COLO668 (cell line): ENCODE results near the gene USPL1.

ENCODE experiments used
- DNase-seq: peaks from one replicate; lab custom pipeline; 2025; ENCODE audit not compliant: unreplicated experiment; lab: John Stamatoyannopoulos, UW

Gene USPL1

DNA sequence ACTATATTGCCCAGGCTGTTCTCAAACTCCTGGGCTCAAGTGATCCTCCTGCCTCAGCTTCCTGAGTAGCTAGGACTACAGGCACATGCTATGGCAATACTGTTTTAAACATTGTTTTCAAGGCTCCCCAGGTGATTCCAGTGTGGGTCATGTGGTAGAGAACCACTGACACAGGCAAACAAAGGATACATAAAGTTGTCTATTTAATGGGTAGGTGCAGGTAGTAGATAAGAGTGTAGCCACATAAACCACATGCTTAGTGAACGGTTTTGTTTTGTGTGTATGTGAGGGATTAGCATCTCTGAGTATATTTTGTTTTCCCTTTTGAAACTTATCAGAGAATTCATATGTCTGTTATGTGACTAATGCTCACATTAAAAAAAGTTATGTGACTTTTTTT, 36.7 kb downstream of the USPL1 start:
- no peak for DNase-seq

DNA sequence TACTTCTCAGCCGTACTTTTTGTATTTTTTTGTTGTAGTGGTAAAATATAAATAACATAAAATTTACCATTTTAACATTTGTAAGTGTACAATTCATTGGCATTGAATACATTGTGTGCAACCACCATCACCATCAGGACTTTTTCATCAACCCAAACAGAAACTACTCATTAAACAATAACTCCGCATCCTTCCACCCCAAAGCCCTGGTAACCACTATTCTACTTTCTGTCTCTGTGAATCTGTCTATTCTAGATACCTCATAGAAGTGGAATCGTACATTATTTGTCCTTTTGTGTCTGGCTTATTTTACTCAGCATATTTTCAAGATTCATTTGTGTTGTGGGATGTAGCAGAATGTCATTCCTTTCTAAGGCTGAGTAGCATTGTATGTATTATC, 38.5 kb downstream of the USPL1 start:
- no peak for DNase-seq

DNA sequence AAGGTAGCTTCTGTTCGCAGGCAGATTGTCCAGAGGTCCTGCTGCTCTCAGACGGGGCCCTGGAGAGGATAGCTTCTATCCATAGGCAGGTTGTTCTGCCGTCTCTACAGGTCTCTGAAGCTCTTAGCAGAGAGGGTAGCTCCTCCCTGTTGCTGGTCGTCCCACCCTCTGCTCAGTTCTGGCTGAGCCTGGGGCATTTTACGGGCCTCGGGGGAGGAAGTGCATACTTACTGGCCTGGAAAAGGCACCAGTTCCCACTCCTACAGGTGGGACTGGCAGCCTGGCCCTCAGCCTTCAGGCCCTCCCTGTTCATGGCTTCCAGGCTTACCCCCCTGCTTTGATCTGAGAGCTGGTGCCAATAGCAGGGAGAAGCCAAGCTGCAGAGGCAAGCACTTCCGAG, 42.3 kb downstream of the USPL1 start:
- DNase-seq = no peak

DNA sequence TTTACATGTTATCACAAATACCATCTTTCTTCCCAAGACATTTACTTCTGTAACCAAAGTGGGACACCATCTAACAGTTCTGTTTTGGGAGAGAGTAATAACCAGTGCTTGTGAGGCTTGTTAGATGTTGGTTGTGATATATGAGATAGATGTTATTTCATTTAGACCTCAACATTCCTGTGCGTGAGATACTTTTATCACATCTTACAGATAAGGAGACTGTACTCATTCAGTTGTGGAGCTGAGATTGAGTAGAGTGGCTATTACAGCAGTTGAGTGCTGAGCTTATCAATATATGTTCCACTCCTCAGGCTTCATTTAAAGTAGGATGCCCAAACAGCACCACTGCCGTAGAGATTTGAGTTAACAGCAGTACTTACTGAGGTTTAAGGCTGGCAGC, 43.1 kb downstream of the USPL1 start:
- DNase-seq = no peak

DNA sequence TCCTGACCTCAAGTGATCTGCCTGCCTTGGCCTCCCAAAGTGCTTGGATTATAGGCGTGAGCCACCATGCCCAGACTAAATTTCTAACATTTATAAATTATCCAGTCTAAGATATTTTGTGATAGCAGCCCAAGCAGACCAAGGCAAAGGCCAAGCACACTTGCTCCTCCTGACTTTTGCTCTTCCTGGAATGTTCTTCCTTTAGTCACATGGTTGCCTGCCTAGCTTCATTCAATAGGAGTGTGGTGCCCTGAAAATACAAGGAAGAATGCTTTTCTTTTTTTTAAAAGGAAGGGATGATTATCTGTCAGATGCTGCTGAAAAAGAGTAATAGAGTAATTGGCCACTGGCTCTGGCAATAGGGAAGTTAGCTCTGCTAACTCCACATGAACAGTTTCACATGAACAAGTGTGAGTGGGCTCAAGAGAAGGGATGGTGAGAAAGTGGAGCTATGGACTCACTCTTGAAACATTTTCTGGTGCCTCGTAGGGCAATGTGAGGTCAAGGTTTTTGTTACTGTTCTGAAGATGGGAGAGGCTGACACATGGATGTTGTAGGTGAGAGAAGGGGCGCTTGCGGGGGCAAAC, 47.1 kb downstream of the USPL1 start:
- no peak for DNase-seq

DNA sequence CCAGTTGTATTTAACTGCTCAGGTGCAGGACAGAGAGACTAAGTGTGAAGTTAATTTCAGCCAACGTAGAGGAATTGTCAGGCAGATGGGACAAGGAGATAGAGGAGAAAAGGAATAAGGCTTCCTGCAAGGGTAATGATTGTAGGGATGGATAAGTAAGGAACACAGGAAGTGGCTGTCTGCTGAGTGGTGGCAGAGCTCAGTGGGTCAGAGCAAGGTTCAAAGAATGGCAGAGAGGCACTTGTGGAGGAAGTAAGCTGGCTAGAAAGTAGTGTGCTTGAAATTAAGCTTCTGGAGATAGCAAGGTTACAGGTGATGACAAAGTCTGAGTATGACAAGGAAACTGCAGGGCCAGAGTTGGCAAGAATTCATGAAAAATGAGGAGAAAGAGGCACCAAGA, 47.9 kb downstream of the USPL1 start:
- no peak for DNase-seq

DNA sequence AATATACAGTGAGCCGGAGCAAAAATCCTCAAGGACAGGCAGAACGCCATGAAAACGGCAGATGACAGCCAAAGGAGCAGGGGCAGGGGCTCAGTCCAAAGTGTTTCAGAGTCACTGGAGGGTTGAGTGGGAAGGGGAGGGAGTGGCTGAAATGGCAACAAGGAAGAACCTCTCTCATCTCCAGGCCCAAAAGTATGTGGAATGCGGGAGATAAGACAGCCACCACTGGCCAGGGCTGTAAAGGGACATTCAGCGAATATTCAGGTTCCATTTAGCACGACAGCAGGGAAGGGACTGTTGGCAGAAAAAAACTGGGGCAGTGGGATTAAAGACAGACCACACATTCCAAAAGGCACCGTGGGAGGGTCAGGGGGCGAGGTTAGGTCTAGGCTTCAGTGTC, 48.4 kb downstream of the USPL1 start:
- DNase-seq = no peak

DNA sequence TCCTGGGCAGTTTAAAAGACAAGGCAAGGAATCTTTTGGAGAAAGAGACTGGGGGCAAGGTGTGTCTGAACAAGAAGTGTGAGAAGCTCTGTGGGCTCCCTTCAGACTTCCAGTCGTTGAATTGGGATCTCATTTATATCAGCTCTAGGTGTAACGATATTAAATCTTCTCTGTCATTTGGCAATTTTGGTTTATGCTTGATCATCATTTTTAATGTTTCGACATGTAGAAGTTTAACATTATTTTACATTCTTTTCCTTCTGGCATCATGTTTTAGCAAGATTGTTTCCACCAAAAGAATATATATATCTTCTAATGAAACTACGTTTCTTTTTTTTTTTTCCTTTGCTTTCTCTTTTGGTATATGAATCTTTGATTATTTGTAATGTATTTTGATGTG, 49.3 kb downstream of the USPL1 start:
- DNase-seq = no peak

DNA sequence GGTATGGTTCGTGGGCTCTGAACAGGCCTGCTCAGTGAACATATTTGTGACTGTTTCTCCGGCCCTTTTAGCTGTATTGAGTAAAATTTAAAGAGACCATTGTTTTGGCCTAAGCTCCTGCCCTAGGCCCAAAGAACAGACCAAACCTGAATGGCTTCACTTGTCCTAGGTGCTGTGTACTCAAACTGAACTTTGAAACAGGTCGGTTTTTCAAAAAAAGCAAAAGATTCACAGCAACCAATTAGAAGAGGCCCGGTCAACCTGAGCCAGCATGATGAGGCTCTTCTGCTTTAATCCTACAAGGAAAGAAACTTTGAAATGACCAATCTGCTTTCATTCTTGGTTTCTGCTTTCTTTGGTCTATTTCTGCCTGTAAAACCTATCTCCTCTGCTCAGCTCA, 50.6 kb downstream of the USPL1 start:
- no peak for DNase-seq

DNA sequence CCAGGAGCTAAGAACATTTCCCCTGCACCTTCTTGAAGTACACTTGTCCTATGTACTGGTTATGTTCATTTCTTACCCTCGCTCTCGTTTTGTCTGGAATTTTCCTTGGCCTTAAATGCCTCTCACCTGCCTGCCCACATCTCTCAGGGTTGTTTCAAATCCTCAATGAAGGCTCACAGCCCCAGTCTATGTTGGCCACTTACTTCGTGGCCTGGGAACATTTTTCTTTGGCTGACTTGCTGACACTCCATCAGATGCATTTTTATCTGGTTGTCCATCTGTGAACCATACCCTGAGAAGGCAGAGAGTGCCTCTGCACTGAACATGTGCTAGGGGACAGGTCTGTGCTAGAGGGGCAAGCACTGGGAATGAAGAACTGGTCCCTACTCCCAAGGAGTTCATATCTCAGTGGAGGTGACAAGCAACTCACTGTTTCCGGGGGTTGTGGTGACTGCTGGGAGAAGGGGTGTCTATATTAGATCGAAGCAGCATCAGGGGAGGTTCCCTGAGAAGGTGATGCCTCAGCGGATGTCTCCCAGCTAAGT, 53.6 kb downstream of the USPL1 start:
- DNase-seq = no peak

DNA sequence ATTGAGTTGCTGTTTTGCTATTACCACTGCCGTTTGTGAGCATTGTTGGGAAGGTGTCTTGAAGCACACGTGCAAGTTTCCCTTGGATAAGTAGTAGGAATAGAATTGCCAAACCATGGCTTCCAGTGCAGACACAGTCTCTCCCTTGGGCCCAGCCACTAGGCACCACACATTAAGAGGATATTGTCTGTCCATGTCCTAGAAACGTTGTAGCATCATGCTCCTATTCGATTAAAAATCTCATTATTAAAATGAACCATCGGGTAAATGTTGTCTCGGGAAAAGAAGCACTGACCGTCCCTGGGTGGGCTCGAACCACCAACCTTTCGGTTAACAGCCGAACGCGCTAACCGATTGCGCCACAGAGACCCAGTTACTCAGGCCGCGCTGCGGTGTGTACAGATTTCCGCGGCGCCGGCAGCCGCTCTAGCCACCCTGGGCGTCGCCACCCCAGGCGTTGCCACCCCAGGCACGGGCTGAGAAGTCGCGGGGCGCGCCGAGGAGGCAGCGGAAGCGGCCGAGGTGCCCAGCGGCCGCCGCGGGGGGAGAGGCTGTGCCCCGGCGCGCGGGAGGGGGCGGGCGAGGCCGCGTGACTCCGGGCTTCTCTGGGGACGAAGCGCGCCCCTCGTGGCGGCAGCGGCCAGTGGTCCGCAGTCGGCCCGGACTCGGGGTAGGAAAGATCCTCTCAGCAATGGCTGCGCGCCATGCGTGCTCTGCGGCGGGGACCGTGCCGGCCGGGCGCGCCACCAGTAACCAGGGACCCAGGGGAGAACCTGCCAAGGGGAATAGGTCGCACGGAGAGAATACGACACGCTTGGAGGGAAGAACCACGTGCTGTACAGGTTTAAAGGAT, 56.2 kb downstream of the USPL1 start:
- DNase-seq = peak; percentile 97

DNA sequence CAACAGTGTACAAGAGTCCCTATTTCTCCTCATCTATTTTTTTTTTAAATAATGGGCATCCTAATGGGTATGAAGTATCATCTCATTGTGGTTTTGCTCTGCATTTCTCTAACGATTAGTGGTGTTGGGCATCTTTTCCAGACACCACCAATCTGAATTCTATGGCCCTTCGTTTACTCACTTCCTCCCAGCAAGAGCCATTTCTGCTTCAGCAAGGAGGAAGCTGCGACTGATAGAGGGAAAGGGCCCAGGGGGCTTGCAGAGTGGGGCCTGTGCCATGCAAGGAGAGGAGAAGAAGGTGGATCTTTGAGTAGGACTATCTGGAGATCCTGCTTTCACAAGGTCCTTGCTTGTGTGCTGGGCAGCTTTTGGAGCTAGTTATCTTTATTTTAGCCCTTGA, 58.0 kb downstream of the USPL1 start:
- DNase-seq = no peak

DNA sequence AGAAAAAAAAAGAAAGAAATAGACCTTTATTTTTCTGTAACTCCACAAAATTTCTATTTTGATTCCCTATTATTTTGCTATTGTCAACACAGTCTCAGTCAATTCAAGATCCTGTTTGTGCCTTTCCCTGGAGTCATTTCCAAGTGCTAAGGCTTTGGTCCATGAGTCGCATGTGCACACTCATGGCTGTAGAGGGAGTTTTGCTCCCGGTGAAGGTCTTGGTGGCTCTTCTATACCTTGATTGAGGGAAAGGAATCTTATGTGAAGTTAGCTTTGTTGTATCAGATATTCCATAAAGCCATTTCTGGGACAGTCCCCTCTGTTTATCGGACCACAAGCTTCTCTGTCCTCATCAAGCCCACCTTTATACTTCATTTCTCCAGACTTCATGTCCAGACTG, 59.0 kb downstream of the USPL1 start:
- DNase-seq = no peak

DNA sequence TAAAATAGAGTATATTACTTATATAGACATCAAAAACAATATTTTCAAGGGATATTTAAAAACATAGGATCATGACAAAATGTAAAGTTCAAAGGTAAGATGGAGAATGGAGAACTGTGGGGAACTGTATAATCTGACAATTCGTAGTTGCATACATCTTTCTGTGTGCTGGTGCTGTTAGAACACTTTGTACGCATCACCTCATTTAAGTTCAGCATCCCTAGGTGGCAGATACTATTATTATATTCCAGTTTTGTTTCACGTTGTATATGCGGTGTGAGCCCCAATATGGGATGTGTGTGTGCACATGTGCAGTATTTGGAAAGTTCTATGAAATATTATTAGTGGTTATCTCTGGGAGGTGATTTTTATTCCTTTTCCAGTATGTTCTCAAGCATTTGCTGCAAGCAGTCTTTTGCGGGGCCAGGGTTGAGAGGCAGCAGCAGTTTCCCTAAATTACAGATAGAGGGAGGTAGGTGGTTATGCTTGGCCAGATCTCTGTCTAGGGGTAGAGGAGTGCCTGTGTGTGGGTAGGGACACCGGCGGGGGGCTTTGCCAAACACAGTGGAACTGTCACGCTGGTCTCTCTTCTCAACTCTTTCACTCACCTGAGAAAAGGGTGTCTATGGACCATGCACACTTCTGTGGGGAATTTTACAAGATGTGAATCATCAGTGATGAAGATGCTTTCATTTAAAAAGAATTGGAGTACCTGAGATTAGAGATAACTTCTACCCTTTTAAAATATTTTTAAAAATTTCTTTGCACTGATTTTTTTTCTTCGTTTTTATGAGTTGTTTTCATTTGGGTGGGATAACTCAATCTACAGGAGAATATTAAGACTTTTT, 62.0 kb downstream of the USPL1 start:
- no peak for DNase-seq

DNA sequence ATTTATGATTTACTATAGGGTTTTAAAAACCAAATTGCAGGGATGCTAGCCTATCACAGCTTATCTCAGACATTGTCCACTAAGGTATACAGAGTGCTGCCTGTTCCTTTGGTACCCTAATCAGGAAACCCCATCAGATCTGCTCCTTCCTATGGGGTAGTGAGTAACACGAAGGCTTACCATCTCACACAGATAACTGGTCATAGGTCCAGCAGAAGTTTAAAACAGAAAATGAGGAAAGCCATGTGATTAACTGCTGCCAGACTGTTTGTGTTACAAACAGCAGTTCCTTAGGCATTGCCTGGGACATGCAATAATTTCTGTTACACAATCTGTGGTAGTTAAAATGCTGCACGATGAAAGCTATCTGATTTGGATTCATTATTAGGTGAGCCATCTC, 64.1 kb downstream of the USPL1 start:
- DNase-seq = no peak

DNA sequence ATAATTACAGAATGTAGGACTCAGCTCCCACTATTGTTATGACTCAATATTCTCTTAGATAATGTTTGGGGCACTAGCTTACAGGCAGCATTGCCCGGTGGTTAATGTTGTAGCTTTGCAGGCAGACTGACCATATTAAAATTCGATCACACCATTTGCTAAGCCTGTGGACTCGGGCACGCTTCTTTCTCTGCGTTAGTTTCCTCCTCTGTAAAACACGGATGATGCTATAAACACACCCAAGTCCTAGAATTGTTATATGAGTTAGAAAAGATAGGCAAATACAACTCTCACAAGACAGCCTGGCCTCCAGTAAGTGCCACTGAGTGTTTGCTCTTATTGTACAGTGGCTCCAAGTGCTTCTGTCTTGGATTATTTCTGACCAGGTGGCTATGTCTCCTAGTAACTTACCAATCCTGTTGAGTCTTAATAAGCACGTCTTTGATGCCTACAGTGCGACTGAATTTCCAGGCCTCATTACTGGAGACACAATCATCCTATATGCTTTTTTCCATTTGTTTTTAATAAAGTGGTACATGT, 67.7 kb downstream of the USPL1 start:
- DNase-seq = no peak

DNA sequence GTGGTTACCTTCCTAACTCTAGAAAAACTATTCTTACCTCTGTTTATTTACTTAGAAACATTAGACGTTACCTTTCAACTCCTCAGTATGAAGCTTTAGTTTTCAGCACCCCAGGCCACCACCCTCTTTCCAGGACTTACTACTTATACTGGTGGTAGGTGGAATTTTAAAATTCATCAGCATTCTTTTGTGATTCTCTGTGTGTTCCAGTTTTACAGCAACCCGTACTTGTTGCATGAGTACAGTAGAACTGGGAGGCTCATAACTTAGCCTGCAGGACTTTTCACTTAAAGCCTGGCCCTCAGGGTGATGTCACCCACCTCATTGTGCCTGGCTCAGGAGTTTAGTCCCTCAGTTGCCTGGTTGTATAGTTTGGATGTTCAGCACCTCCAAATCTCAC, 68.3 kb downstream of the USPL1 start:
- DNase-seq = no peak

DNA sequence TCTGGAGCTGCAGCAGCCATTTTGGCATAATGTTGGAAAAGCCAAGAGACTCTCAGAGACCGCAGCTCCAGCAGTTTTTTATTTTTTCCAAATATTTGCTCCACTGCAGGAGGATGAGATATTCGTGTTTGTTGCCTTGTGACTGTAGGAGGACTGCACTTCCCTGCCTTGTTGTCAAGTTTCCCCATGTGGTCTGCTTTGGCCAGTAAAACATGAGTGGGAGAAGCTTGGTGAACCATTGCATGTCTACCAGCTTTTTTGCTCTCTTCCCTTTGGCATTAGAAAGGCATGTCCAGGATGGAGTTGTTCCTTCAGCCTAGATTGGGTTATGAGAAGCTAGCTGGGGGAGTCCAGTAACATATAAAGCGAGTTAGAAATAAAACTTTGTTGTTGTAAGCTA, 69.9 kb downstream of the USPL1 start:
- no peak for DNase-seq

DNA sequence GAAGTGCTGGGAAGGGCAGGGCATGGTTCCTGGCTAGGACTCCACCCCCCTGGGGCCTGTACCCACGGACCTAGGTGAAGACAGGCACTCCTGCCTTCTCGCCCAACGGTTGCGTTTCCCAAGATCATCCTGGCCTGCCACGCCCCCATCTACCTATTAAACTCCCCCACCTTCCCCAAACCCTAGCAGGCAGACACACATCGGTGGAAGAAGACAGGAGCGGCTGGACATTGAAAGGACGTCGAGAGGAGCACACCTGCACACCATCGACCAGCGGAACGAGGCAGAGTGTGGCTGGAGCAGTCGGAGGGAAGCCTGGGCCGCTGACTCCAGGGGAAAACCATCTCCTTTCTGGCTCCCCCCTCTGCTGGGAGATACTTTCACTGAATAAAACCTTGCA, 72.0 kb downstream of the USPL1 start:
- no peak for DNase-seq

DNA sequence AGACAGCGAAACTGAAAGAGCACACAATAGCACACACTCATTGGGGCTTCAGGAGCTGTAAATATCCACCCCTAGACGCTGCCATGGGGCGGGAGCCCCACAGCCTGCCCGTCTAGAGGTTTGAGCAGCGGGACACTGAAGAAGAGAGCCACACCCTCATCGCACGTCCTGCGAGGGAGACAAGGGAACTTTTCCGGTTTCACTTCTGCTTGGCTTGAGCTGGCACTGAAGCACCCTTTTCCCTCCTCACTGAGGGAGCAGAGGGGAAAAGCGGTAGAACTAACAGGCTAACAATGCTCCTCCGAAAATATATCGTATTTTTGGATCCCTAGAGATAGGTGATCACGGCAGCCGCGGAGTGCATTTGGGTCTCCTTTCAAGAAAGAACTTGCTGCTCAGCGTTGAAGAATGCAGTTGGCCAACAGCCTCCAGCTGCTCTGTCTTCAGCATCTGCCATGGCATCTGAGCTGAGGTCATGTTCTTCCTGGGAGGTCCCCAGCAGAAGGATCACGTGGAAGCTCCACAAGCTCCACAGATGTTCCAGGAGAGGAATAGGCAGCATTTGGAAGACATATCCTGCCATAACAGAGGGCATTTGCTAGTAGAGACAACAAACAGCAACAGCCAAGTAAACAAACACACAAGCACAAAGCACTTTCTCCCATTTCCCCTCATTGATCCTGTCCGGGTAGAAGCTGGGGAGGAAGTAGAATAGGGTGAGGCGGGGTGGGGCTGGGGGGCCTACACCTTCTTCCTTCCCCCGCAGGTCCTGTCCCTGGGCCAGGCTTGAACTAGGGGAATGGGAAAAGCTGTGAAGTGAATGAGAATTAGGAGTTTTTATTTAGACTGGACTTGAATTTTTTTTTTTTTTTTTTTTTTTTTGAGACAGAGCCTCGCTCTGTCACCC, 72.8 kb downstream of the USPL1 start:
- peak; percentile 47 for DNase-seq
